Skeletal muscle tissue (tissue), 4 donors: ENCODE results near the gene C11orf21. TPM values are rescaled to one million over a fixed set of nuclear protein-coding genes. Genes with fewer than 3 reads are reported as not detected.

Source experiments
- H3K27ac ChIP-seq: one replicate; pipeline ENCODE4 v1.7.0; 2013; ENCODE audit warnings: mild to moderate bottlenecking, low read depth, low read length, inconsistent platforms
- H3K27me3 ChIP-seq, 3 donors: one replicate each; pipeline ENCODE4 v1.7.0; 2013; ENCODE audit warnings: low read length in 3 of 3; ENCODE audit not compliant: control insufficient read depth in 3 of 3, insufficient read depth in 3 of 3
- H3K36me3 ChIP-seq, 3 donors: one replicate each; pipeline ENCODE4 v1.7.0; 2013; ENCODE audit warnings: low read length in 3 of 3; ENCODE audit not compliant: control insufficient read depth in 3 of 3, insufficient read depth in 3 of 3
- H3K4me1 ChIP-seq, 3 donors: one replicate each; pipeline ENCODE4 v1.7.0; 2013; ENCODE audit warnings: low read length in 3 of 3, mild to moderate bottlenecking in 3 of 3; ENCODE audit not compliant: control insufficient read depth in 3 of 3, insufficient read depth in 3 of 3
- H3K4me3 ChIP-seq, 3 donors: one replicate each; pipeline ENCODE4 v1.7.0; 2013; ENCODE audit warnings: low read length in 3 of 3
- H3K9ac ChIP-seq, 3 donors: one replicate each; pipeline ENCODE4 v1.7.0; 2013; ENCODE audit warnings: low read length in 3 of 3, mild to moderate bottlenecking in 3 of 3, moderate library complexity in 2 of 3, low read depth in 1 of 3
- H3K9me3 ChIP-seq, 3 donors: one replicate each; pipeline ENCODE4 v1.7.0; 2013; ENCODE audit warnings: low read length in 3 of 3; ENCODE audit not compliant: control insufficient read depth in 3 of 3
- total RNA-seq: library from RNA; depleted of rRNA; stranded (reverse); fragments of >200 nt; gene quantifications from one replicate; pipeline ENCODE4 v1.2.3, GENCODE V29; 2014
- donor health status: Osteomylitis.

C11orf21 gene
- total RNA-seq, 1 donor from 2014 or later = 1.6 TPM

DNA sequence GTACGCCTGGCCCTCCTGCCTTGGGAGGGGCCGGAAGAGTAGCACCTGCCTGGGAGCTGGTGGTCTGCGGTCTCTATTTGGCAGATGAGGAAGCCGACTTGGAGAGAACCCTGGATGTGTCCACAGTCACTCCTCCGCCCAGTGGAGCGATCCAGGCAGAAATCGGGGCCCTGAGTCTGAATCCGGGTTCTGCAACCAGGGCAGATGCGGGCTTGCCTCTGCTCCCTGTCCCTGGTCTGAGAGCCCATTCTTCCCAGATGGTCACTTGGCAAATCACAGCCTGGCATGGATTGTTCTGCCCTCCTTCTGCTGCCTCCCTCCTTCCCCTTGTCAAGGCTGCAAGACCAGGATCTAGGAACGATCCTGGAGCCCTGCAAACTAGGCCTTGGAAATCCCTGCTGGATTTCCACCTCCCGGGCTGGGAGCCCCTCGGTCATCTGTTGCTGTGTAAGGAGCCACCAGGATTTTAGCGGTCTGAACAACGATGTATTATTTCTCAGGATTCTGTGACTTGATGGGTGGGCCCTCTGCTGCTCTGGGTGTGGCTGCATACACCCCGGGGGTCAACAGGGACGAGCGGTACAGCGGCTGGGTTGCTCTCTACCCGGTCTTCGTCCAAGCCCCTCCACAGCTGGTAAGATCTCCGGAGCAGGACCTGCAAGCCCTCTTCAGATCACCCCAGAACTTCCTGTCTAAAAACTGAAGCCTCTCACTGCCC lies 29.3 kb downstream of the C11orf21 start:
- Histone ChIP-seq H3K27me3 (peaks cover 58 to 82% (median 79%) of the 10 kb centered on the region in 3 donors), H3K4me1 (no peaks in the 10 kb centered on the region), H3K9me3 (no peaks in the 10 kb centered on the region), H3K4me3 (no peak overlapping the region), H3K9ac (no peak overlapping the region), H3K36me3 (no peaks in the 10 kb centered on the region), H3K27ac (no peak overlapping the region)

DNA sequence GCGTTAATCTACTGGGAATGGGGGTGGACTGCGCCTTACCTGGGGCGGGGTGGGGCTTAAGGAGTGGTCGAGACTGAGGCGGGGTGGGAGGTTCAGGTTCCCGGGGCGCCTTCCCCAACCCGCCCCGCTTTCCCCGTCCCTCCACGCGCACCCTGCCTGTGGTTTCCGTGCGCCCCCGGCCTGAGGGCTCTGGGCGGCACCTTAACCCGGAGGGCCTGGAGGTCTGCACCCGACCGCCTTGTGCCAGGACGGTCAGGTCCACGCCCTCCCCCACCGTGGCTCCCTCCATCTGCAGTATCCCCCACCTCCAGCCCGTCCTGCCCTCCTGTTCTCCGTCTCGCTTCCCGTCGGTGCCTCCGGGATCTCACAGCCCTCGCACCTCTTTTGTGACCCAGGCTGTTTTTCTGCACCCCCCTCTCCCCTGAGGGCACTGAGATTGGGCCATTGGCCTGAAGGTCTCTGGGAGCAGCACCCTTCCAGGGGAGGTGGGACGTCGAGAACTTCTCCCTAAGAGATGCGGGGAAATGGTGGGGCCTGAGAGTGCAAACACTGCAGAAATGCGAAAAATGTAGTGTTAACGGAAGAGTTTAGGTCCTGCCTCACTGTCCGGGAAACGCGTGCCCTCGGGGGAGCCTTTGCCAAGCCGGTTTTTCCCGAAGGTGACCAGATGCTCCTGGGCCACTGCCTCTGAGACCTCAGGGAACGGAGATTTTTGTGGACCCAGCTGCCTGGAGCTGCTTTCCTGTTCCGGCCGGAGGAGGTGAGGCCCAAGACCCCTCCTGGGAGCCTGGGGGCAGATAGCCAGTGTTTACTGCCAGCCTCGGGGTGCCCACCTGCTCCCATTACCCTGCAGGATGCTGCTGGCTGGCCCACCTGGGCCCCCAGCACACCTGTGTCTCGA lies 30.1 kb downstream of the C11orf21 start:
- H3K9me3 ChIP-seq = no peaks in the 10 kb centered on the region
- H3K36me3 ChIP-seq = no peaks in the 10 kb centered on the region
- no peak overlapping the region for H3K27ac ChIP-seq
- no peak overlapping the region for H3K4me3 ChIP-seq
- no peaks in the 10 kb centered on the region for H3K4me1 ChIP-seq
- peaks cover 53 to 80% (median 79%) of the 10 kb centered on the region in 3 donors for H3K27me3 ChIP-seq
- no peak overlapping the region for H3K9ac ChIP-seq

DNA sequence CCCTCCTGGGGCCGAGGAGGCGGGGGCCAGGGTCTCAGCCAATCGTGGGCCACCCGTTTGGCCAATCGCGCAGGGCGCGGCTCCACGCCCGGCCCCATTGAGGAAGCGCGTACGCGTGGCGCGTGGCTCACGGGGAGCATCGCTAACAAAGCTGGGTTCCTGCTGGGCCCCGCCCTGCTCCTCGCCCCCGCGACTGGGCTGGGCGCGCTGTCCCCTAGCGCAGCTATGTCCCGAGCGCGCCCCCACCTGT lies 30.7 kb downstream of the C11orf21 start:
- Histone ChIP-seq H3K4me3 (no peak overlapping the region), H3K27ac (no peak overlapping the region), H3K9ac (no peak overlapping the region), H3K27me3 (peaks cover 53 to 79% (median 79%) of the 10 kb centered on the region in 3 donors), H3K36me3 (no peaks in the 10 kb centered on the region), H3K4me1 (no peaks in the 10 kb centered on the region), H3K9me3 (peaks cover 0 to 2% (median 0%) of the 10 kb centered on the region in 3 donors)

DNA sequence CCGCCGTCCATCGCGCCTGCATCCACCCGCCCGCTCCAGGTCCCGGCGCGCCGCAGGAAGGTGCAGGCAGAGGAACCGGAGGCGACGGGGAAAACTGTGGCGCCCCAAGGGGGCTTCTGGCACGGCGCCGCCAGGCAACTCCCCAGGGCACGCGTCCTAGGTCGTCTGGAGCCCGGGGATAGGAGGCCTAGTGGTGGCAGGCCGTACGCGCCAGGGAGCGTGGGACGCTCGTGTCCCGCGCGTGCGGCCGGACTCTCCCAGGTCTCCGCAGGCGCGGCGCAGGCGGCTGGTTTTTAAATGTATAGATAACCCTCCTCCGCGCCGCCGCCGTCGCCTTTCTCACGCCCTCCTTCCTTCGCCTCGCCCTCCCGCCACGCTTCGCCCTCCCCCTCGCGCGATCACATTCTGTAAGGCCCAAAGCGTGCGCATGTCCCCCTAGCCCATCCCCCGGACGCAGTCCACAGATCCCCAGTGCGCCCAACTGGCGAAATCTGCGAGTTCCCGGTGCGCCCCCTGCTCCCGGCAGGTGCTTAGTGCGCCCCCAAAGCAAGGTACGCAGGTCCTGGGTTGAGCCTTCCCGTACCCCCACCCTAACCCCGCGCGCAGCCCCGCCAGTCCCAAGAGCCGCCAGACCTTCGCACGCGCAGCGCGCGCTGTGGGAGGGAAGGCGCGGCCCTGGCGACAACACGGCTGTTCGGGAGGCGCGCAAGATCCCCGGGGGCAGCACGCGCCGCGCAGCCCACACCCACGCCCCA lies 31.2 kb downstream of the C11orf21 start, which contains the start of gene ASCL2:
TSS of gene ASCL2 (minus strand) at position 267 of the 755 bp plus-strand sequence. CDS start at position 11, 256 bp downstream.
- Histone ChIP-seq H3K9ac (no peak within 1 kb of the TSS), H3K27ac (no peak within 1 kb of the TSS), H3K9me3 (peaks cover 0 to 2% (median 0%) of the 10 kb centered on the region in 3 donors), H3K4me3 (peak within 1 kb of the TSS in 2 of 3 donors; percentile 13 to 43), H3K27me3 (peaks cover 48 to 84% (median 75%) of the 10 kb centered on the region in 3 donors), H3K36me3 (no peaks in the 10 kb centered on the region), H3K4me1 (no peaks in the 10 kb centered on the region)

GRCh38 chr11:2269601-2270321 lies 32.0 kb downstream of the C11orf21 start:
- H3K4me1 ChIP-seq = no peaks in the 10 kb centered on the region
- H3K9me3 ChIP-seq = peaks cover 0 to 2% (median 0%) of the 10 kb centered on the region in 3 donors
- no peak overlapping the region for H3K9ac ChIP-seq
- H3K4me3 ChIP-seq = peak overlapping the region in 1 of 3 donors; percentile 43
- no peaks in the 10 kb centered on the region for H3K36me3 ChIP-seq
- H3K27ac ChIP-seq = no peak overlapping the region
- peaks cover 49 to 83% (median 70%) of the 10 kb centered on the region in 3 donors for H3K27me3 ChIP-seq

- H3K9me3 ChIP-seq = peaks cover 0 to 2% (median 0%) of the 10 kb centered on the region in 3 donors
- peak overlapping the region in 1 of 3 donors; percentile 13 for H3K4me3 ChIP-seq
- H3K36me3 ChIP-seq = no peaks in the 10 kb centered on the region
- H3K4me1 ChIP-seq = no peaks in the 10 kb centered on the region
- peaks cover 53 to 78% (median 68%) of the 10 kb centered on the region in 3 donors for H3K27me3 ChIP-seq
- H3K9ac ChIP-seq = no peak overlapping the region
- no peak overlapping the region for H3K27ac ChIP-seq
These were observed 32.8 kb downstream of the C11orf21 start for GRCh38 chr11:2268729-2269600.

GRCh38 chr11:2267851-2268728 lies 33.6 kb downstream of the C11orf21 start:
- no peak overlapping the region for H3K4me3 ChIP-seq

GRCh38 chr11:2267306-2267850 lies 34.3 kb downstream of the C11orf21 start:
- Histone ChIP-seq H3K27ac (no peak overlapping the region), H3K9me3 (peaks cover 0 to 2% (median 0%) of the 10 kb centered on the region in 3 donors), H3K9ac (no peak overlapping the region), H3K4me1 (no peaks in the 10 kb centered on the region), H3K27me3 (peaks cover 38 to 67% (median 55%) of the 10 kb centered on the region in 3 donors), H3K36me3 (no peaks in the 10 kb centered on the region), H3K4me3 (no peak overlapping the region)

More at GRCh38 chr11:2267851-2268728, 33.6 kb downstream of the C11orf21 start:
- Histone ChIP-seq H3K9me3 (peaks cover 0 to 2% (median 0%) of the 10 kb centered on the region in 3 donors), H3K27ac (no peak overlapping the region), H3K9ac (no peak overlapping the region), H3K27me3 (peaks cover 45 to 72% (median 60%) of the 10 kb centered on the region in 3 donors), H3K4me1 (no peaks in the 10 kb centered on the region), H3K36me3 (no peaks in the 10 kb centered on the region)
